Keratinocyte (primary cell): ENCODE data around the gene MYCBPAP.

Source experiments
- CTCF ChIP-seq, 3 experiments: IDR thresholded peaks in 1 of 3; conservative IDR thresholded peaks in 1 of 3; optimal IDR thresholded peaks in 1 of 3; 2 replicates in 2 of 3; 3 replicates in 1 of 3; pipeline versions ENCODE3 to v1.5.1; 2011; ENCODE audit warnings: low read length in 3 of 3, mild to moderate bottlenecking in 3 of 3, moderate library complexity in 2 of 3, control low read depth in 1 of 3, inconsistent platforms in 1 of 3; ENCODE audit not compliant: insufficient read depth in 2 of 3; ENCODE audit errors: extremely low read depth in 1 of 3
- EZH2 ChIP-seq: IDR thresholded peaks from one replicate; pipeline ENCODE4 v1.6.1; 2012; ENCODE audit warnings: inconsistent platforms, mild to moderate bottlenecking, low read length, moderate library complexity

- TF ChIP-seq CTCF (optimal IDR thresholded peaks at IDR 0.05 in 1 of 3, IDR thresholded peaks at IDR 0.05 in 1 of 3, conservative IDR thresholded peaks at IDR 0.05 in 1 of 3; ENCODE audit: extremely low read depth in 1 of 3, insufficient read depth in 2 of 3, low read length in 3 of 3) (no peak), EZH2 (no peak)
Observed at GRCh38 chr17:50563092-50563511, 54.9 kb downstream of the MYCBPAP start.
